Bone marrow (tissue), 2 donors: Measurements from ENCODE around the gene SPAG16.

Experiments
- DNase-seq, 2 donors: peaks; one replicate each; lab custom pipeline; 2025; lab: John Stamatoyannopoulos, UW

Gene SPAG16

DNA sequence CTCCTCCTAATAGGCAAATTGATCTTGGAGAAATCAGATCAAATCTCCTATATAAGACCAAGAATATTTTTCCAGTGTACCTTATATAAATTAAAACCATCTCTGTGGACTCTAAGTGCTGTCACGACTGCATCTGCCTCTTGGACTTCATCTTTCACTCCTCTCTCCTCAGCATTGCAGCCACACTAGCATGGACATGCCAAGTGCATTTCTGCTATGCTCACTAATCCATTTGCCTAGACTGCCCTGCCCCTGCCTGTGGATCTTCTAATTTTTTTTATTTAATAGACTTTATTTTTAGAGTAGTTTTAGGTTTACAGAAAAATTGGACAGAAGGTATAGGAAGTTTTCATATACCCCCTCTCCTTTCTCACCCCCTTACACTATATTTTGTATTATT lies 979.9 kb downstream of the SPAG16 start:
- DNase-seq, result no peak

DNA sequence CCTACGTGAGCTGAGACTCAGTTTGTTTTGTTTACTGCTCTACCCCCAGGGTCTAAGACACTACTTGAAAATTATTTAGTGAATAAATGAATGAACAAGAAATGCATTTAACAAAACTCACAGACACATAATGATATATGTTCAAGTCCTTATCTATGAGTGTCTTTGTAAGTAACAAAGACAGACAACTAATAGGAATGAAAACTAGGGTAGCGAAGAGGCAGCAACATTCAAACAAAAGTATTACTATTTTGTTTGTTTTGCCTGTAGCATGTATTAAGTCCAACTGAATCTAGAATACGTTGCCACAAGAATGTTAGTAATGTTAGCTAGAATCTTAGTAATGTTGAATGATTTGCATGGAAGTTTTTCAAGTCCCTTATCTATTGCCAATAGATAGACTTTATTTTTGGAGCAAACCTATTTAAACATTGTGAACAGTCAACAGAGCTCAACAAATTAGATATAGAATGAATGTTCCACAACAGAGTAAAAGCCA lies 981.8 kb downstream of the SPAG16 start:
- DNase-seq, result no peak

DNA sequence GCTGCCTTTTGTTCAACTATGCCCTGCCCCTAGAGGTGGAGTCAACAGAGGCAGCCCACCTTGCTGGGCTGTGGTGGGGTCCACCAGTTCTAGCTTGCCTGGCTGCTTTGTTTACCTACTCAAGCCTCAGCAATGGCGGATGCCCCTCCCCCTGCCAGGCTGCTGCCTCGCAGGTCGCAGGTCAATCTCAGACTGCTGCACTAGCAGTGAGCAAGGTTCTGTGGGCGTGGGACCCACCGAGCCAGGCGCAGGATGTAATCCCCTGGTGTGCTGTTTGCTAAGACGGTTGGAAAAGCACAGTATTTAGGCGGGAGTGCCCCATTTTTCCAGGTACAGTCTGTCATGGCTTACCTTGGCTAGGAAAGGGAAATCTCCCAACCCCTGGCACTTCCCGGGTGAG lies 993.6 kb downstream of the SPAG16 start:
- DNase-seq, result no peak

DNA sequence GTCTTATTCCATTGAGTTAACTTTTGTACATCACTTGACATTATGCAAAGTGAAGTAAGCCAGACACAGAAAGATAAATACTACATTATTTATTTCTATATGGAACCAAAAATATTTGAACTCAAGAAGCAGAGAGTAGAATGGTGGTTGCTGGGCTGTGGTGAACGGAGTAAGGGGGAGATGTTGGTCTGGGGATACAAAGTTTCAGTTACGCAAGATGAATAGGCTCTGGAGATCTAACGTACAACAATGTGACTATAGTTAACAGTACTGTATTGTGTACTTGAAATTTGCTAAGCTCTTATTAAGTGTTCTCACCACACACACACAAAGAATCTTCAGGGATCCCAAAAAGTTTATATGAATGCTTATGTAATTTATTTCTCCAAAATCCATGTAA lies 1001.7 kb downstream of the SPAG16 start:
- no peak for DNase-seq

DNA sequence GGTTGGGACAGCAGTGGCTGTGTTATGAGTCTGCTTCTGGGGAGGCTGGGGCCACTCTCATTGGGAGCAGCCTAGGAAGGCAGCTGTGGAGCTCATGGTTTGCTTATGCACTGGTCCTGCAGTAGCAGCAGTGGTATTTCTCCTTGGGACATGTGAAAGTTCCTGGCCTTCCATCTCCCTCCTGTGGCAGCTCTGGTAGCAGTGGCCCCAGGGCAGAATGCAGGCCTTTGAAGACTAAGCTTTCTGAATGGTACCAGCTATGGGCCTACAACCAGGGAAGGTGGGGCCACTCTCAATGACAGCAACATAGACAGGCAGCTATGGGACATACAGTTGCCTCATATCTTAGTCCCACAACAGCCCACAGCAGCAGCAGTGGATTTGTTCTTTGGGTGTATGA lies 1009.3 kb downstream of the SPAG16 start:
- DNase-seq, result no peak

DNA sequence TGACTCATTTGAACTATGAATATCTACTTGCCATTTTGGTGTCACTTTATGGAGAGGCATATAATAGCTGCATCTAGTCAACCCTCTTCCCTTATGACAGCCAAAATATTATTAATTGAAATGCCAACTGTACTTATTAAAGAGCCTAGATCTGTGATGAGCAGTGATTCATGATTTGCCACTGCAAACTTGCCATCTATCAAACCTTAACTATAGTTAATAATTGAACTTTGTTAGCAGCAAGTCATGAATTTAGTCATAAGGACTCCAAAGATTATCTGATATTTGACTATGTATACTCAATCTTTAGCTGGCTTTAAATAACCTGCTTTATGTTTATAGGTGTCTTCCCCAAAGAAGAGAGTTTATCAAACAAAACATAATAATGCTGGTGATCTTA lies 1010.2 kb downstream of the SPAG16 start:
- DNase-seq, result no peak

DNA sequence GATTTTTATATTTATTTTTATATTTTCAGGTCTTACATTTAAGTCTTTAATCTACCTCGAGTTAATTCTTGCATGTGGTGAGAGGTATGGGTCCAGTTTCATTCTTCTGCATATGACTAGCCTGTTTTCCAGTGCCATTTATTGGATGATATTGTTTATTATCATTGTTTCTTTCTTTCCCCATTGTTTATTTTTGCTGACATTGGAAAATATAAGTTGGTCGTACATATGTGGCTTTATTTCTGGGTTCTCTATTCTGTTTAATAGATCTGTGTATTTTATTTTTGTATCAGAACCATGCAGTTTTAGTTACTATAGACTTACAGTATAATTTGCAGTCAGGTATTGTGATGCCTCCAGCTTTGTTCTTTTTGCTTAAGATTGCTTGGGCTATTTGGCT lies 1013.2 kb downstream of the SPAG16 start:
- no peak for DNase-seq

DNA sequence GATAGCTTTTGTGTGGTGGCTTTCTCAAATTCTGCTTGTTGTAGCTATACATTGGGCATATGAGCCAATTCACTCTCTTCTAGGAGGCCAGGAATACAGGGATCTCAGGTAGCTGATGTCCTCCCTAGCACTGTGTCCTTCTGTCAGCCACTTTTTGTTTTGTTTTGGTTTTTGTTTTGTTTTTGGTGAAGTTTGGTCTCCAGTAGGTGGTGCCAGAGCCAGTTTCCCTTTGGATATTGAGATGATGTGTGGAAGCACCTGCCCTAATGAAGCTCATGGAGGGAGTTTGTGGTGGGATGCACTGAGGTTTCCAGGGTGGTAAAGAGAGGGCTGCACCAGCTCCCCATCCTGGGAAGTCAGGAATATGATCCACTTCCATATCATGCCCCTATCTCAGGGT lies 1026.1 kb downstream of the SPAG16 start:
- no peak for DNase-seq

DNA sequence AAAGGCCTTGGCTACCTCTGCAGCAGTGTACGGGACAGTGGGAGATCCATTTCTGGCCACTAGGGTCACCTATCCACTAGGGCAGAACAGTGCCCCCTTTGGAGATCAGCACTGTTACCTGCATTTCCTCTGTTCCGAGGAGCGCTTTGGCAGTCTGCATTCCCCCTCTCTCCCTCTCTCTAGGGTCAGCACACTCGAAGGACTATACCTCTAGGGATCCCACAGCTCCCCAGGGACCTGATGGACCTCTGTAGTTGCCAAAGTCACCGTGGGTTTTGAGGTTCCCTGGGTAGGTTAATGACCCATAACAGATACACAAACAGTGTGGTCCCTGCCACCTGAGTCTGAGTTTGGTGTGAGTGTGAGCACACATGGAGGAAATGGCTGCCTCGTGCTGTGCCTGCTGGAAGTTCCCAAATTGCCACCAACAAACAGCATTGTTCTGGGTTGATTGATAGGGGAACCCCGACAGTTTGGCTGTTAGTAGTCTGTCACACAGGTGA lies 1026.8 kb downstream of the SPAG16 start:
- DNase-seq, result no peak

DNA sequence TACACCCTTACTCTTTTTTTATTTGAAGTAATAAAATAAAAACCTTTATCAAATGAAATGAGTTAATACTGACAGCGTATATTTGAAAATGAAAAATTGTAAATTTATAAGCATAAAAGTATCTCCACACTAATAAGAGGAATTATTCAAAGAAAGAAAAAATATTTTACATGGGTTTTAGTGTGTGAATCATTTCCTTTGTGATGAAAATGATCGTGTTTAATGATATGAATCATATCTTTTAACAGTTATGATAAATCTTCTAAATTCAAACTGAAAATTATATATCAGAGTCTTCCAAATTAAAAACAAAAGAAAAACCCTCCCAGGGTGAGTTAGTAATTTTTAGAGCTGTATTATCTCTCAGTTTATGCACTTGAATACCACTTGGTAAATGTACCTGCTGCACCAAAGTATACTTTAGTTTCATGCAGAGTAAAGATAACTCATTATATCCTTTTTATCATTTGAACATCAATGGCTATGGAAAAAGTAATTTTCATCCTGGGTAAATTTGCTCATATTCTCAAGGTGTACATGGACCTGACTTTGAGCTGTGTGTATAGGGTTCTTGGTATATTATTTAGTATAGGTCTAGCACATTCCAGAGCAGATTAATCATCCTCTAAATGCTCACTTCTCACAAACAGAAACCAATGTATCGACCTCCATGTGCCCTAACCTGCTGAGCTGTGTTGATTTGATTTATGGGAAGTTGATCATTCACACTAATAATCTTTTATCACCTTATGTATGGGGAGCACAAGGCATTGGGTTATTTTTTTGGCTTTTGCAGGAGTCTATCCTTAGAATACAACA lies 1027.9 kb downstream of the SPAG16 start:
- no peak for DNase-seq

DNA sequence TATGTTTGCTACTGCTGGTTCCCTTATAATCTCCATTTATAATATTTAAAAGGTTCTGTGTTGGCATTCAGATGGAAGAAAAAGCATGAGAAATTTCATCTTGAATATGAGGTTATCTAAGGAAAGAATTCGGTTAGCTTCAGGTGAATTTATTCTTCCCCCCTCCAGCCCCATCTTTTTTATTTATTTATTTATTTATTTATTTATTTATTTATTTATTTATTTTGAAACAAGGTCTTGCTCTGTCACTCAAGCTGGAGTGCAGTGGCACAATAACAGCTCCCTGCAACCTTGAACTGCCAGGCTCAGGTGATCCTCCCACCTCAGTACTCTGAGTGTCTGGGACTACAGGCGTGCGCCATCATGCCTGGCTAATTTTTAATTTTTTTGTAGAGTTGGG lies 1031.1 kb downstream of the SPAG16 start:
- DNase-seq, result no peak

DNA sequence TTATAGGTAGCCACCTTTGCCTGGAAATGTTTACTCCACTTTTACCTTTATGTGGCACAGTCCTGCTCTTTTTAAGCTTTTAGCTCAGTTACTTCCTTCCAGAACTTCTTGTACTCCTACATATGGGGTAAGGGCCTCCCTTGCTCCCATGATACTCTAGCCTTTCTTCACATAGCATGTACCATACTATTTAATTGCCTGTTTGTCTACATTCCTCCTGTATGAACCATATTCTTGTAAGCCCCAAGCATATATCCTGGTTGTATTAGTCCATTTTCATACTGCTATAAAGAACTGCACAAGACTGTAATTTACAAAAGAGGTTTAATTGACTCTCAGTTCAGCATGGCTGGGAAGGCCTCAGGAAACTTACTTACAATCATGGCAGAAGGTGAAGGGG lies 1035.9 kb downstream of the SPAG16 start:
- DNase-seq, result no peak

DNA sequence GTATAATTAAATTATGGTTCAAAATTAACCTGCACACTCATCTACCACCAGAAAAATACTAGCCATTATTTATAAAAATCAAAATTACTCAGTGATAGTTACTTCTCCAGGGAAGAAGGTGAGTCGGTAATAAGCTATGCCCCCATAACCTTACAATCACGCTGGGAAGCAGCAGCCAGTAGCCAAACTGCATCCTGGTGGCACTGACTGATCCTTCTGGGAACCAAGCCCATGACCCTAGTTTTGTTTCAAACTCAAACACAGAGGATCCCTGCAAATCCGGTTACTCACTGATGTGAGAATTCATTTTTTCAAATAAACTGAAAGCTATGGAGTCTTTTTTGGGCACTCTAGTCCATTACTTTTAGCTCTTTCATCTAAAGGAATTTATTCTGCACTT lies 1038.4 kb downstream of the SPAG16 start:
- no peak for DNase-seq

DNA sequence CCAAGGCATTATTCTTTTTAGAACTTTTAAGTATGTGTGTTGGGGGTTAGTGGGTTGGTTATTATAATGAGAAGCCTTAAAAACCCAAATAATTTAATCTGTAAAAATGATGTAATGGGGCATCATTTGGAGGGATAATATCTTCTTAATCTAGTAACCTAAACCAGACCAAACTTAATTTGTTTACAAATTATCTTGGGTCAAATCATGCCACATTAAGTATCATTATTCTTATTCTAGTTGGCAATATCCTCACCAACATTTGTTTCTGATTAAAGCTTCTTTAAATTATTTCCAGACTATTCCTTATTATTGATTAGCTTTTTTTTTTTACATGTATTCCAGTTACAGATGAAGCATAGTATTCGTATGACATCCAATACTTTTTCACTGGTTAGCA lies 1041.1 kb downstream of the SPAG16 start:
- DNase-seq, result no peak

DNA sequence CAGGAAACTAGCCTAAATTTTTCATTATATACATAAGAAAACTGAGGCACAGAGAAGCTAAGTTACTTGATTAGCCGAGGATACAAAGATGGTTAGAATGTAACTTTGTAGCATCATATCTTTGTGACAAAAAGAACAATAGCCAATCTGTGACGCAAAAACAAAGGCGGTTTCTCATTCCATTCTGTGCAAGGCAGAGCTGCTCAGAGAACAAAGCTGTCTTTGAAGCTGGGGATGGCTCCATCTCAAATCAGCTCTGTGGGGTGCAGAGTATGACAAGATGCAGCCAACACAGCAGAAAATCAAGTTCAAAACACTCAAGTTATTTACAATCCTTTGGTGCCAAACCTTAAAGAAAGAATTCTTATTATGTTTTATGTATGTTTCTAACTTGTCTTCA lies 1044.7 kb downstream of the SPAG16 start:
- DNase-seq, result no peak

DNA sequence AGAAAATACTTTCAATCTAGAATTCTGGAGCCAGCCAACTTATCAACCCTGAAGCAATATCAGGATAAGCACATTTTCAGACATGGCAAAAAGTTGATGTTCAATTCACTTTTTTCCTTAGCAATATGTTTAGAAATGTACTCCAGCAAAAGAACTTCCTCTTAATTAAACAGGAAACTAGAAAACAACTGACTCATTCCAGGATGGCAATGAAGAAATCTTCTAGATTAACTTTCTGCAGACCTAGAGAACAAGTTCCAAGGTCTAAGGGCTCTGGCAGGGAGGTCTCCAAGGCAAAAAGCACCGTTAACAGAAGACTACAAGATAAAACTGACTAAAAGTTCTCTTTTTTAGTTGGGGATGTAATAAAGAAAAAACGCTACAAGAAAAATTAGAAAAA lies 1057.4 kb downstream of the SPAG16 start:
- no peak for DNase-seq

DNA sequence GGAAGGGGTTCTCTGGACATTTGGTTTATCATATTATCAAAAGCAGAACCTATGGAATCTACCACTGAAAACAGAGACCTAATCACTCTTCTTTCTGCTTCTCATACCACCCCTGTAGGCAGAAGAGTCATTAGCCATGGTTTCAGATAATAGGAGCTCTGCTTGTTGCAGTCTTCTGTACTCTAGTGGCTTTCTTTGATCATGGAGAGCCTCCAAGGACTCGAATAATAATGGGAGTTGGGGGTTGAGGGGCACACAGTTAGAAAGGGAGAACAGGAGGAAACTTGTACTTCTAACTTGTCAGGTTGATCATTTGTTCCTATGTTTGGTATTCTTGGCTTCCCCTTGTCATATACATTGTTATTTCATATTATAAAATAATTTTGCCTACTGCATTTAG lies 1074.2 kb downstream of the SPAG16 start:
- no peak for DNase-seq

DNA sequence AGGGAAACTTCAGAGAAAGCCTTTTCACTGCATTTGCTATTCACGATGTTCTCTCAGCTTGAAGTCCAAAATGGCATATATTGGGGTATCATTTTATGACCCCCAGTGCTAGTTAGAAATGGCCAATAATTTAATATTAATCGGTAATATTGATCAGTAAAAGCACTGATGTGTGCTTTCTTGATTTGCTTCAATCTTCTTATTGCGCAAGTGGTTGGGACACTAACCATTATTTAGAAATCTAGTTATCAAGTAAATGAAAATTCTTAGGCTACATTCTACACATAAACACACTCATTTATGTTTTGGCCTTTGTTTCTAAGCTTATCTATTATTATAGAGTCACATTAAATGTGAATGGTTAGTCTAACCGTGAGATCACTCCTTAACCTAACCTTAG lies 1076.9 kb downstream of the SPAG16 start:
- DNase-seq, result no peak

DNA sequence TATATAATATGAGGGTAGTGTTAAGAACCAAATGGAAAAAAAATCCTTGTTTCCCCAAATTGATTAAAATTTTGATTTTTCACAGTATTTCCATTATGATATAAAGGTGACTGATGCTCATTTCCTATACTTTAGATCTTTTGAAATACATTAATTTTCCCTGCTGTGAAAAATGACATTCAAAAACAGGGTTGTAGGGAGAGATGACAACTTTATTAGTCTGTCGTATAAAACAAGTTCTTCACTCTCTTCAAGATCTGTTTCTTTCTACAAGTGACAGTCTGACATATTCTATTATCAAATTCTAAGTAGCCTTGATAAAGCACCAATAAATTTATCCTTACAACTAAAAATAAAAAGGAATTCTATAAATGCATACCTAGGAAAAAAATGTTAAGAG lies 1081.3 kb downstream of the SPAG16 start:
- no peak for DNase-seq

DNA sequence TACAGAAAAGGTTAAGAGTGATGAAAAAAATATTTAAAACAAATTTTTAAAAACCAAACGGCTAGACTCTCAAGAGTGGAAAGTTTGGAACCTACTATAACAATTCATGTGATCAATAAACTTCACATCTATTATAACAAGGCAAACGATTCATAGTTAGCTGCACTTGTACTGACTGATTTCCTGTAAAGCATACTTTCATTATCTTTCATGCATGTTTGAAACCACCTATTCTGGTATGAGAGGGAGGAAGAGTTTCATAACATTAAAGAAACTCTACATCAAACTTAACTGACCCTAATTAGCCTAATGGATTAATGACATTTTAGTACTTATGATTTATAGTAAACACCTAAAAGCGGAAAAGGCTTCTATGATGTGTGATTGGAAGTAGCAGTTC lies 1082.9 kb downstream of the SPAG16 start:
- DNase-seq, result no peak

DNA sequence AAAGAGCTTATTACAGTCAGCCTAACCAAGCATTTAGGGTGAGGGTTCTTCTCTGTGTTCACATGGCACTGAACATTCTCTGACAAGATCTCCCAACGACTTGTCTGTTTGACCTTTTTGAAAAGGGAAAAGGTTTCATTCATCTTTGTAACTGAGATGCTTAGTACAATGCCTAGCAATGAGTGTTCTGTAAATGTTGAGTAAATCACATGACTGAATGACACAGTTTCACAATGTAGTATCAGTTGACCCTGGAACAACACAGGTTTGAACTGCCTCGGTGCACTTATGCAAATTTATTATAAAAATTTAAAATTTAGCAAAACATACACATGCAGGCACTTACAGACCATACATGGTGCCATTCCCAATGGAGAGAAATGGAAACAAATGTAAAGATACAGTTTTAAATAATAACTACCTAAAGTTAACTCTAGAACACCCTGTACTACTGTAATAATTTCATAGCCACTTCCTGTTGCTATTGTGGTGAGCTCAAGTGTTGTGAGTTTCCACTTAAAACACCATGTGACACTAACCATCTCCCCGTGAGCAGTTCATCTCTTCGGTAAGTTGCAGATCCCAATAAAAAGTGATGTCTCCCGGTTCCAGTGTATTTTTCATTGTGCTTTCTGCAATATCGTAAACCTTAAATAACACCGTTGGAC lies 1092.5 kb downstream of the SPAG16 start:
- no peak for DNase-seq

DNA sequence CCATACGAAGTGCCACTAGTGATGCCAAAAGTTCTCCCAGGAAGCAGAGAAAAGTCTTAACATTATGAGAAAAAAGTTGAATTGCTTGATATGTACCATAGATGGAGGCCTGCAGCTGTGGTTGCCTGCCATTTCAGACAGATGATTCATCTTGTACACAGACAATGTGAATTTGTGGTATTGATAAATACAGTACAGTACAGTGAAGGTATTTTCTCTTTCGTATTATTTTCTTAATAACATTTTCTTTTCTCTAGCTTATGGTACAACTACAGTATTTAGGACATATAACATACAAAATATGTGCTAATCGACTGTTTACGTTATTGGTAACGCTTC lies 1093.0 kb downstream of the SPAG16 start:
- no peak for DNase-seq

DNA sequence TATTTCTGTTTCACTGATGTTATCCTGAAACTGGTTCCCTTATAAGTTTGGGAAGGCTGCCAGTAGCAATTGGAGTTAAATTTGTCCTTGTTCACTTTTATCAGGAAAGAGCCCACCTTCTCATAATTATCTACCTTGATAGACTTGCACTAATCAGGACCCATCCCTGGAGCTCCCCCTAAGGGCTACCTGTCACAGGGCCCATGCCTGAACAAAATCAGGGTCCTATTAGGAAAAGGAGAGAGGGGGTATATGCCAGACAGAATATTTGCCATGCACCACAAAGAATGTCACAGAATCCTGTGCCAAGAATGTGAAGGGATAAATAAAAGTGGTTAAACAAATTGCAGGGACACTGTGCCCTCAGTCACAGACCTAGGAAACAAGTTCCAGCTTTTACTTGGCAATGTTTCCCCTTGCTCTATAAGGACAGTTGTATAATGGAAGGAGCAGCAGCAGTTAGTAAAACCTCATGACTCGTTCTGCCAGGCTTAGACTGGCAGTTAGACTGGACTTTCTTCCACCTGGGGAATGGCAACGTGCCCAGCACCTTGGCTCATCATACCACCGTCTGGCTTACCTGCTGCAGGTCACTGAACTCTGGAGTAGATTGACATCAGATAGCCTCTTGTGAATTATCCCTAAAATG lies 1094.3 kb downstream of the SPAG16 start:
- DNase-seq, result no peak
